GM18498 (cell line): ENCODE data around the gene LIPH.
A peak's percentile ranks its signal among the peaks of the same experiment; 100 is the strongest.

Experiments
- ATAC-seq: cut with Tn5 transposase; IDR thresholded peaks from one replicate; pipeline ENCODE4 v1.9.1; 2021; ENCODE audit warnings: mild to moderate bottlenecking, moderate library complexity; ENCODE audit not compliant: unreplicated experiment

Gene LIPH

GRCh38 chr3:185549122-185549521, 3.3 kb downstream of the LIPH start:
- ATAC-seq, result no peak

GRCh38 chr3:185540695-185541094, 11.7 kb downstream of the LIPH start:
- ATAC-seq, result no peak

GRCh38 chr3:185539934-185540333, 12.5 kb downstream of the LIPH start:
- no peak for ATAC-seq

- ATAC-seq, result peak; percentile 99
These were observed 14.9 kb downstream of the LIPH start for GRCh38 chr3:185537369-185537970.

- ATAC-seq, result no peak
These were observed 17.9 kb downstream of the LIPH start for GRCh38 chr3:185534511-185534910.

GRCh38 chr3:185532901-185533300, 19.5 kb downstream of the LIPH start:
- no peak for ATAC-seq

- no peak for ATAC-seq
These were observed 21.5 kb downstream of the LIPH start for GRCh38 chr3:185530856-185531255.

GRCh38 chr3:185528532-185528931, 23.9 kb downstream of the LIPH start:
- no peak for ATAC-seq

GRCh38 chr3:185527364-185527763, 25.0 kb downstream of the LIPH start:
- no peak for ATAC-seq

GRCh38 chr3:185526349-185526951, 25.9 kb downstream of the LIPH start:
- no peak for ATAC-seq

GRCh38 chr3:185521349-185522138, 30.8 kb downstream of the LIPH start:
- no peak for ATAC-seq

- no peak for ATAC-seq
These were observed 33.4 kb downstream of the LIPH start for GRCh38 chr3:185519021-185519420.

GRCh38 chr3:185517387-185518130, 34.8 kb downstream of the LIPH start:
- no peak for ATAC-seq

- no peak for ATAC-seq
These were observed 40.7 kb downstream of the LIPH start for GRCh38 chr3:185511711-185512110.

GRCh38 chr3:185508335-185508991, 43.9 kb downstream of the LIPH start:
- ATAC-seq, result no peak

- no peak for ATAC-seq
These were observed 44.5 kb downstream of the LIPH start for GRCh38 chr3:185507883-185508282.

GRCh38 chr3:185504636-185505035, 47.8 kb downstream of the LIPH start:
- ATAC-seq, result no peak

- ATAC-seq, result no peak
These were observed 48.9 kb downstream of the LIPH start for GRCh38 chr3:185503521-185503920.

GRCh38 chr3:185502987-185503386, 49.4 kb downstream of the LIPH start:
- ATAC-seq, result no peak

- ATAC-seq, result peak; percentile 97
These were observed 53.6 kb downstream of the LIPH start, which contains the start of gene TMEM41A for GRCh38 chr3:185498503-185499396. Gene TMEM41A, minus strand, starts transcription at chr3:185499035. Its CDS starts 74 bp downstream, at chr3:185498961.
